PC-9 (cell line): ENCODE measurements around the gene IKBIP.

Experiments used
- CTCF ChIP-seq: fragments of 200-600 bp; sonication (generic); conservative IDR thresholded peaks from 2 replicates; pipeline ENCODE4 v1.6.1; 2017; ENCODE audit warnings: mixed run types, antibody characterized with exemption, mild to moderate bottlenecking, moderate library complexity
- EZH2 ChIP-seq: fragments of 200-600 bp; sonication (generic); IDR thresholded peaks from 2 replicates; pipeline ENCODE4 v1.8.0; 2017; ENCODE audit warnings: antibody characterized with exemption, low read depth

DNA sequence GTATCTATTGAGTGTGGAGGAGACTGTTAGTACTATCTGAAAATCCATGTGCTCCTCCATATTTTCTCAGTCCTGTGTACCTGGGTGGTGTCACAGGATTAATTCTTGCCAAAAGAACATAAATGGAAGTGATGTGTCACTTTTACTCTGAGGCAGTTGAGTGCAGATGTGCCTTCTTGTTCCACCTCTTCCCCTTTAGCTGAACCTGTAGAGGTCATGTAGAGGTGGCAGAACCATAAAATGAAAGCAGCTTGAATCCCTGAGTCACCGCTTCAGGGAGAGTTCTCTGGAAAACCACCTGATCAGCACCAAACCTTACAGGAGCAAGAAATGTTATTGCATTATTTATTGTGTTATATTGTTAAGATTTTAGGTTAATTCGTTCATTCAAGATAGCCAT is 65.8 kb downstream of the IKBIP start:
- TF ChIP-seq EZH2 (no peak), CTCF (no peak)
